HG03439 (cell line): ENCODE data around the gene RGS6.

Source experiments
- ATAC-seq: cut with Tn5 transposase; IDR thresholded peaks from one replicate; pipeline ENCODE4 v1.9.1; 2021; ENCODE audit warnings: mild to moderate bottlenecking, moderate library complexity; ENCODE audit not compliant: unreplicated experiment

Gene RGS6

GRCh38 chr14:71942904-71943694 is 10.9 kb downstream of the RGS6 start:
- ATAC-seq, result no peak

GRCh38 chr14:71943695-71944018 is 11.4 kb downstream of the RGS6 start:
- no peak for ATAC-seq

- ATAC-seq, result no peak
Measured at GRCh38 chr14:71947947-71948500, 15.8 kb downstream of the RGS6 start.

- no peak for ATAC-seq
Measured at GRCh38 chr14:71952381-71953363, 20.4 kb downstream of the RGS6 start.

GRCh38 chr14:71956920-71957563 is 24.8 kb downstream of the RGS6 start:
- ATAC-seq, result no peak

GRCh38 chr14:71959055-71959454 is 26.8 kb downstream of the RGS6 start:
- ATAC-seq, result no peak

GRCh38 chr14:71960494-71961353 is 28.5 kb downstream of the RGS6 start:
- ATAC-seq, result no peak

GRCh38 chr14:71961972-71962371 is 29.7 kb downstream of the RGS6 start:
- no peak for ATAC-seq

GRCh38 chr14:71964716-71965115 is 32.5 kb downstream of the RGS6 start:
- no peak for ATAC-seq

- ATAC-seq, result no peak
Measured at GRCh38 chr14:71966528-71966927, 34.3 kb downstream of the RGS6 start.

GRCh38 chr14:71967704-71968103 is 35.5 kb downstream of the RGS6 start:
- ATAC-seq, result no peak

GRCh38 chr14:71970272-71970671 is 38.0 kb downstream of the RGS6 start:
- ATAC-seq, result no peak

GRCh38 chr14:71985538-71986189 is 53.4 kb downstream of the RGS6 start:
- no peak for ATAC-seq

GRCh38 chr14:71988476-71988875 is 56.2 kb downstream of the RGS6 start:
- ATAC-seq, result no peak

GRCh38 chr14:71988939-71989338 is 56.7 kb downstream of the RGS6 start:
- no peak for ATAC-seq

- ATAC-seq, result no peak
Measured at GRCh38 chr14:71994416-71994815, 62.2 kb downstream of the RGS6 start.

GRCh38 chr14:71995741-71996140 is 63.5 kb downstream of the RGS6 start:
- no peak for ATAC-seq

- ATAC-seq, result no peak
Measured at GRCh38 chr14:71996610-71997009, 64.4 kb downstream of the RGS6 start.

- no peak for ATAC-seq
Measured at GRCh38 chr14:72000907-72001306, 68.7 kb downstream of the RGS6 start.

- no peak for ATAC-seq
Measured at GRCh38 chr14:72002731-72003130, 70.5 kb downstream of the RGS6 start.
